Endothelial cell of umbilical vein (primary cell): ENCODE measurements around the gene SPDYC. TPM values are rescaled to one million over a fixed set of nuclear protein-coding genes. Genes with fewer than 3 reads are reported as not detected.

Experiments
- BruUV-seq: library from RNA; stranded (reverse); fragments of 400-500 nt; replicated peaks from 2 replicates; lab custom pipeline; 2021; lab: Mats Ljungman, UMichigan
- CTCF ChIA-PET: fragments of 300-600, 350-600 bp; sonication (Branson Sonifier 250); formaldehyde crosslinking; loops from one replicate; lab custom pipeline; 2021; ENCODE audit warnings: antibody characterized with exemption, inconsistent platforms; lab: Charles Lee
- POLR2A ChIA-PET: fragments of 300-600, 350-600 bp; sonication (Branson Sonifier 250); formaldehyde crosslinking; loops from one replicate; lab custom pipeline; 2021; ENCODE audit warnings: antibody characterized with exemption, inconsistent platforms; lab: Charles Lee
- DNase-seq: peaks from one replicate; pipeline ENCODE4 v3.0.0-alpha.2; 2011; ENCODE audit warnings: low read depth, low spot score
- FAIRE-seq: peaks from 2 replicates; lab custom pipeline; 2011; peaks lifted over from hg19 to GRCh38; lab: Jason Lieb, UNC
- H2AFZ ChIP-seq: 2 replicates; pipeline ENCODE4 v1.6.0; 2012; ENCODE audit warnings: low read depth, low read length, control low read depth, inconsistent platforms
- H3K27ac ChIP-seq: 2 replicates; pipeline ENCODE4 v1.5.1; 2011; ENCODE audit warnings: low read depth, mild to moderate bottlenecking, control low read depth, low read length, moderate library complexity; ENCODE audit not compliant: insufficient read depth
- H3K27me3 ChIP-seq, 2 experiments: 2 replicates each; pipeline versions ENCODE4 v1.6.0 to v1.6.1; 2011; ENCODE audit warnings: low read length in 2 of 2, mixed read lengths in 1 of 2; ENCODE audit not compliant: control insufficient read depth in 2 of 2, insufficient read depth in 2 of 2
- H3K36me3 ChIP-seq, 2 experiments: 2 replicates in 1 of 2; 3 replicates in 1 of 2; pipeline ENCODE4 v1.5.1; 2011; ENCODE audit warnings: low read length in 2 of 2, mild to moderate bottlenecking in 1 of 2, moderate library complexity in 1 of 2; ENCODE audit not compliant: control insufficient read depth in 2 of 2, insufficient read depth in 2 of 2; ENCODE audit errors: extremely low read depth in 1 of 2
- H3K4me1 ChIP-seq: 3 replicates; pipeline ENCODE4 v1.5.1; 2011; ENCODE audit warnings: mild to moderate bottlenecking, low read length; ENCODE audit not compliant: control insufficient read depth, insufficient read depth; ENCODE audit errors: extremely low read depth
- H3K4me2 ChIP-seq: 2 replicates; pipeline ENCODE4 v1.6.1; 2011; ENCODE audit warnings: low read length, control low read depth, mixed read lengths; ENCODE audit not compliant: insufficient read depth
- H3K4me3 ChIP-seq, 3 experiments: fragments of 200-600 bp in 1 of 3; sonication (generic), shearing (Covaris generic) in 1 of 3; replicated peaks in 1 of 3; 2 replicates each; pipeline ENCODE4 v1.5.1; 2011 to 2016; ENCODE audit warnings: control low read depth in 3 of 3, low read length in 3 of 3, mild to moderate bottlenecking in 2 of 3, inconsistent platforms in 1 of 3, low read depth in 1 of 3, moderate library complexity in 1 of 3; ENCODE audit not compliant: insufficient read depth in 1 of 3
- H3K79me2 ChIP-seq: 2 replicates; pipeline ENCODE4 v1.6.0; 2012; ENCODE audit warnings: low read length, inconsistent platforms; ENCODE audit not compliant: control insufficient read depth, insufficient read depth
- H3K9ac ChIP-seq: replicated peaks from 2 replicates; pipeline ENCODE3; 2011; ENCODE audit warnings: low read length, control low read depth; ENCODE audit not compliant: insufficient read depth; ENCODE audit errors: extremely low read depth
- H3K9me1 ChIP-seq: replicated peaks from 3 replicates; pipeline ENCODE4 v1.6.0; 2011; ENCODE audit warnings: mild to moderate bottlenecking, low read length; ENCODE audit not compliant: control insufficient read depth, insufficient read depth; ENCODE audit errors: extremely low read depth
- H3K9me3 ChIP-seq: replicated peaks from 2 replicates; pipeline ENCODE4 v1.5.1; 2012; ENCODE audit warnings: low read length, inconsistent platforms; ENCODE audit not compliant: control insufficient read depth, insufficient read depth
- H4K20me1 ChIP-seq: replicated peaks from 2 replicates; pipeline ENCODE3; 2011; ENCODE audit warnings: mild to moderate bottlenecking, low read length; ENCODE audit not compliant: control insufficient read depth, insufficient read depth; ENCODE audit errors: extremely low read depth
- CTCF ChIP-seq, 2 donors: IDR thresholded peaks; 1 replicate in 1 of 2; 2 replicates in 1 of 2; pipeline ENCODE4 v1.5.1; 2011; ENCODE audit warnings: low read length in 2 of 2, mild to moderate bottlenecking in 2 of 2, moderate library complexity in 2 of 2, control low read depth in 1 of 2, inconsistent platforms in 1 of 2, low read depth in 1 of 2; ENCODE audit not compliant: insufficient read depth in 1 of 2; ENCODE audit errors: extremely low read depth in 1 of 2
- EZH2 ChIP-seq: IDR thresholded peaks from 2 replicates; pipeline ENCODE4 v1.6.1; 2012; ENCODE audit warnings: borderline replicate concordance, low read depth, mild to moderate bottlenecking, moderate library complexity, low read length, inconsistent platforms; ENCODE audit not compliant: severe bottlenecking
- FOS ChIP-seq: IDR thresholded peaks from 2 replicates; pipeline ENCODE4 v1.6.1; 2011; ENCODE audit warnings: mild to moderate bottlenecking, low read length, moderate library complexity, borderline replicate concordance; ENCODE audit not compliant: insufficient read depth
- GATA2 ChIP-seq: IDR thresholded peaks from 2 replicates; pipeline ENCODE4 v1.7.0; 2011; ENCODE audit warnings: low read depth, mild to moderate bottlenecking, moderate library complexity, mixed read lengths, low read length; ENCODE audit not compliant: insufficient read length, insufficient read depth
- JUN ChIP-seq: IDR thresholded peaks from 2 replicates; pipeline ENCODE4 v1.6.1; 2011; ENCODE audit warnings: borderline replicate concordance, low read depth; ENCODE audit not compliant: insufficient read length, insufficient read depth
- MAX ChIP-seq: IDR thresholded peaks from 2 replicates; pipeline ENCODE4 v1.6.1; 2011; ENCODE audit not compliant: insufficient read depth, insufficient read length
- MYC ChIP-seq: IDR thresholded peaks from one replicate; pipeline ENCODE4 v1.6.1; 2011; ENCODE audit warnings: mild to moderate bottlenecking, low read depth, low read length
- POLR2A ChIP-seq: IDR thresholded peaks from 2 replicates; pipeline ENCODE4 v1.6.1; 2012; ENCODE audit warnings: low read depth, mild to moderate bottlenecking, control low read depth, low read length
- POLR2AphosphoS5 ChIP-seq: IDR thresholded peaks from 2 replicates; pipeline ENCODE4 v1.6.1; 2012; ENCODE audit warnings: low read depth, mild to moderate bottlenecking, control low read depth, low read length, moderate library complexity; ENCODE audit not compliant: insufficient read depth
- dilution Hi-C: fragments of 300-500 bp; cut with MboI; formaldehyde crosslinking; loops from one replicate; pipeline ENCODE4 v1.15.0; 2019; ENCODE audit warnings: low sequenced_read_pairs; ENCODE audit not compliant: extremely low pct_ligation_motif_present
- intact Hi-C: fragments of 100-400 bp; cut with micrococcal nuclease; formaldehyde crosslinking; loops from one replicate; pipeline ENCODE4 v1.10.0; 2022
- polyA plus RNA-seq, 4 experiments: library from polyadenylated mRNA; depleted of rRNA in 3 of 4; stranded (reverse) in 3 of 4; unstranded in 1 of 4; fragments of >200 nt; gene quantifications; 2 replicates each; pipeline versions ENCODE4 v1.2.1 to v1.2.3, GENCODE V29; 2011 to 2012; ENCODE audit warnings: missing spikeins in 1 of 4
- total RNA-seq: library from RNA; stranded (reverse); gene quantifications from 2 replicates; pipeline ENCODE4 v1.2.3, GENCODE V29; 2021

Gene SPDYC
- total and polyA plus RNA-seq, 2 donors (not counting 3 experiments of a cell fraction or from before 2014, with no cell fraction given): not detected

GRCh38 chr11:65211293-65212105 lies 41.5 kb downstream of the SPDYC start:
- Histone ChIP-seq H3K9ac (no peak overlapping the region), H3K79me2 (no peaks in the 10 kb centered on the region), H3K4me2 (no peak overlapping the region), H3K4me1 (no peaks in the 10 kb centered on the region), H3K9me3 (no peaks in the 10 kb centered on the region), H3K27me3 (no peaks in the 10 kb centered on the region), H4K20me1 (no peaks in the 10 kb centered on the region), H3K9me1 (no peaks in the 10 kb centered on the region), H3K27ac (no peak overlapping the region), H3K36me3 (peaks cover 4 to 36% of the 10 kb centered on the region in 2 experiments), H2AFZ (no peak overlapping the region), H3K4me3 (no peak overlapping the region)
- POLR2A ChIA-PET: no interaction called here
- CTCF ChIA-PET: interaction anchor here (1.9 to 3.6 kb wide), 2 partner anchors 14 to 118 kb away, joined by 8 to 15 read pairs; no protein-coding TSS in a partner anchor
- TF ChIP-seq POLR2AphosphoS5 (no peak), MYC (no peak), MAX (no peak), JUN (no peak), EZH2 (no peak), CTCF (IDR thresholded peaks at IDR 0.05; ENCODE audit: extremely low read depth in 1 of 2, insufficient read depth in 1 of 2, low read depth in 1 of 2, low read length in 2 of 2) (no peak), FOS (no peak), POLR2A (no peak), GATA2 (no peak)
- BruUV-seq: TSS peak; percentile 89
- intact Hi-C loops (no loop called here), dilution Hi-C loops (no loop called here)
- DNase-seq: no peak
- FAIRE-seq: no peak
